ENCODE data around the gene CALCB. TPM values are rescaled to one million over a fixed set of nuclear protein-coding genes. Genes with fewer than 3 reads are reported as not detected.

CALCB gene
- total RNA-seq (2021; fragmentation: NEBNext Ultra II Directional; extraction: Animal tissue kit (Norgen Biotek cat#: 25700)) (3.0 and 3.7 TPM in 2 replicates), polyA plus RNA-seq (2011; rRNA removed) (3.5 and 4.2 TPM in 2 replicates), polyA minus RNA-seq (2011; rRNA and poly(A)+ RNA removed) (1.7 and 1.8 TPM in 2 replicates)
- 4.2 TPM for polyA plus RNA-seq (2011; cell fraction: cytosol; rRNA removed)
- polyA plus RNA-seq (2011; cell fraction: nucleus; rRNA removed) = 2.7 TPM
- 2.2 to 3.1 TPM (median 2.8 TPM) in 4 replicates for polyA plus RNA-seq (2012, experiment 1 of 2)
- polyA plus RNA-seq (2012, experiment 2 of 2) = 4.8 TPM
- 1.7 TPM for polyA plus RNA-seq (2013, experiment 1 of 2)
- polyA plus RNA-seq (2013, experiment 2 of 2) = 1.8 TPM
- 1.1 TPM for polyA minus RNA-seq (2011; cell fraction: cytosol; rRNA and poly(A)+ RNA removed)
- 7.3 TPM for polyA minus RNA-seq (2011; cell fraction: nucleus; rRNA and poly(A)+ RNA removed)
- long read RNA-seq, experiment 1, partial matches to known transcripts = 2 of 5 reads
- long read RNA-seq, experiment 1, other reads (novel, unspliced or antisense) = 0 of 5 reads
- long read RNA-seq, experiment 2, transcript CALCB-201 (5 exons, 1,070 nt) = major isoform, 8 of 12 reads
- long read RNA-seq, experiment 2, partial matches to known transcripts = 1 of 12 reads
- long read RNA-seq, experiment 2, other reads (novel, unspliced or antisense) = 3 of 12 reads

GRCh38 chr11:15073361-15074205 is at the start of gene CALCB:
CALCB (plus strand) TSS chr11:15073593; CDS start chr11:15074719, 1,126 bp downstream.
- peaks cover 6 to 7% of the 10 kb centered on the region in 2 experiments; a peak in 2 of 4 replicates for H3K9me3 ChIP-seq (ENCODE audit: insufficient read depth in 2 of 2, low read depth in 1 of 2, low read length in 1 of 2)
- peaks cover 11% of the 10 kb centered on the region; the same call in 1 of the 2 replicates for H3K23me2 ChIP-seq (ENCODE audit: low read depth, low read length)
- FAIRE-seq (no peak), DNase-seq (ENCODE audit: low read depth in 1 of 2, low spot score in 2 of 2) (peak in 1 of 2 experiments; percentile 65)
- H3K4me2 ChIP-seq (ENCODE audit: insufficient read depth in 1 of 2, low read depth in 2 of 2, low read length in 2 of 2) = peak within 1 kb of the TSS; percentile 77 to 78
- no peak within 1 kb of the TSS for H4K91ac ChIP-seq (replicated peaks; ENCODE audit: insufficient read length, low read length)
- H4K8ac ChIP-seq (ENCODE audit: extremely low read depth, insufficient read depth, low read length) = peak within 1 kb of the TSS; percentile 77
- H3K79me1 ChIP-seq (ENCODE audit: low read depth, low read length) = no peaks in the 10 kb centered on the region
- no peak within 1 kb of the TSS for H3K4ac ChIP-seq (replicated peaks; ENCODE audit: insufficient read length, low read depth, low read length)
- peak within 1 kb of the TSS; percentile 93; the same call in 1 of the 2 replicates for H2BK12ac ChIP-seq (ENCODE audit: low read depth, low read length)
- H3K56ac ChIP-seq (replicated peaks; ENCODE audit: insufficient read length, low read depth, low read length) = no peak within 1 kb of the TSS
- H3K9ac ChIP-seq (replicated peaks in 1 of 4; ENCODE audit: extremely low read depth in 1 of 4, low read depth in 3 of 4, low read length in 3 of 4) = peak within 1 kb of the TSS in 2 of 4 experiments; percentile 16 to 19; a peak in 2 of 7 replicates
- peak within 1 kb of the TSS; percentile 66; the same call in 1 of the 2 replicates for H2BK5ac ChIP-seq (ENCODE audit: low read depth, low read length)
- H3K4me1 ChIP-seq (replicated peaks in 1 of 4; ENCODE audit: control insufficient read depth in 3 of 4, insufficient read depth in 4 of 4, low read length in 3 of 4) = peaks cover 0 to 4% (median under 1%) of the 10 kb centered on the region in 4 experiments; a peak in 2 of 7 replicates
- H2BK120ac ChIP-seq (replicated peaks; ENCODE audit: low read depth, low read length) = no peak within 1 kb of the TSS
- CTCF ChIA-PET (ENCODE audit: partially characterized antibody) = interaction anchor here (0.7 to 7.1 kb wide), 27 partner anchors 8 to 169 kb away, joined by 3 to 101 read pairs (median 6); partner anchors contain the start of gene CALCA
- peak within 1 kb of the TSS; percentile 78 for H3K18ac ChIP-seq (ENCODE audit: extremely low read depth, low read length)
- H3K27me3 ChIP-seq (replicated peaks in 1 of 4; ENCODE audit: control insufficient read depth in 3 of 4, extremely low read depth in 1 of 4, insufficient read depth in 3 of 4, low read length in 3 of 4) = peaks cover 4 to 24% (median 20%) of the 10 kb centered on the region in 4 experiments
- H4K5ac ChIP-seq (ENCODE audit: insufficient read length, low read depth, low read length) = no peak within 1 kb of the TSS
- H2BK20ac ChIP-seq (ENCODE audit: low read length) = 0 out of 2 replicates have a peak within 1 kb of the TSS, but pooled peaks have one; percentile 6
- no peak within 1 kb of the TSS for H3K23ac ChIP-seq (ENCODE audit: insufficient read length)
- H2AK5ac ChIP-seq (ENCODE audit: low read depth, low read length) = no peak within 1 kb of the TSS
- H3K4me3 ChIP-seq (ENCODE audit: extremely low read depth in 1 of 4, insufficient read depth in 2 of 4, low read depth in 3 of 4, low read length in 4 of 4) = peak within 1 kb of the TSS; percentile 40 to 68 (median 56)
- H2AFZ ChIP-seq (ENCODE audit: low read length) = peak within 1 kb of the TSS; percentile 71
- H4K20me1 ChIP-seq (replicated peaks in 1 of 2; ENCODE audit: control insufficient read depth in 1 of 2, insufficient read depth in 2 of 2, low read length in 2 of 2) = no peaks in the 10 kb centered on the region
- no peaks in the 10 kb centered on the region for H3K79me2 ChIP-seq (ENCODE audit: control insufficient read depth in 1 of 2, insufficient read depth in 2 of 2, low read length in 2 of 2)
- POLR2A ChIA-PET (ENCODE audit: partially characterized antibody) = interaction anchor here (0.7 to 1.7 kb wide), 2 partner anchors 28 to 67 kb away, joined by 3 read pairs; no protein-coding TSS in a partner anchor
- no peaks in the 10 kb centered on the region for H3K36me3 ChIP-seq (ENCODE audit: control insufficient read depth in 2 of 4, insufficient read depth in 4 of 4, low read length in 3 of 4)
- H2BK15ac ChIP-seq (ENCODE audit: low read length) = peak within 1 kb of the TSS; percentile 88; the same call in 1 of the 2 replicates
- no peak within 1 kb of the TSS for H3K27ac ChIP-seq (ENCODE audit: low read depth, low read length)
- 45% methylated on average over 49 of the region's 60 CpGs; no CpG with 5 or more reads in 1 of the 2 experiments for WGBS, 2 experiments (ENCODE audit: extremely low coverage in 1 of 2, insufficient coverage in 1 of 2, insufficient read length in 1 of 2, insufficient replicate concordance in 2 of 2, low coverage in 1 of 2, low lambda C conversion rate in 2 of 2, missing lambda C conversion rate in 1 of 2)
- H3K14ac ChIP-seq (ENCODE audit: insufficient read length) = no peak within 1 kb of the TSS
- peak; percentile 39; the same call in 1 of the 2 replicates for TF ChIP-seq JUND (IDR thresholded peaks at IDR 0.05; ENCODE audit: low read length)
- no peak for TF ChIP-seq SP2 (IDR thresholded peaks at IDR 0.05; ENCODE audit: low read length)
- TF ChIP-seq CTCF (IDR thresholded peaks at IDR 0.05; ENCODE audit: control extremely low read depth in 1 of 3, insufficient read depth in 1 of 3, low read depth in 1 of 3, low read length in 3 of 3) = no peak
- TF ChIP-seq USF2 (IDR thresholded peaks at IDR 0.05; ENCODE audit: low read length) = no peak
